SU-DHL-6 (cell line): ENCODE results near the gene PXYLP1.

Experiments
- H2AFZ ChIP-seq: fragments of 200-600 bp; sonication (generic); 2 replicates; pipeline ENCODE4 v1.6.1; 2014; ENCODE audit warnings: low read depth, mild to moderate bottlenecking, moderate library complexity, mixed read lengths, antibody characterized with exemption, low read length; ENCODE audit not compliant: severe bottlenecking
- H3F3A ChIP-seq: fragments of 200-600 bp; shearing (Covaris generic); 2 replicates; pipeline ENCODE4 v1.6.0; 2016; ENCODE audit warnings: antibody characterized with exemption, mild to moderate bottlenecking; ENCODE audit not compliant: insufficient read depth
- H3K27ac ChIP-seq: fragments of 200-600 bp; sonication (generic); 2 replicates; pipeline ENCODE4 v1.5.1; 2016; ENCODE audit warnings: low read depth, mild to moderate bottlenecking, low read length, moderate library complexity, mixed read lengths
- H3K27me3 ChIP-seq: fragments of 200-600 bp; sonication (generic), shearing (Covaris generic); 2 replicates; pipeline ENCODE4 v1.6.0; 2014; ENCODE audit warnings: mild to moderate bottlenecking, low read length
- H3K36me3 ChIP-seq: fragments of 200-600 bp; sonication (generic); 2 replicates; pipeline ENCODE4 v1.6.1; 2014; ENCODE audit warnings: mild to moderate bottlenecking, low read length, mixed read lengths
- H3K4me2 ChIP-seq: fragments of 300-600, 200-600 bp; shearing (Covaris generic), sonication (generic); 2 replicates; pipeline ENCODE4 v1.6.0; 2014; ENCODE audit warnings: low read length, low read depth, mild to moderate bottlenecking; ENCODE audit not compliant: poor library complexity, severe bottlenecking
- H3K4me3 ChIP-seq: fragments of 200-600 bp; sonication (generic); 2 replicates; pipeline ENCODE4 v1.5.1; 2014; ENCODE audit warnings: antibody characterized with exemption, low read length, mild to moderate bottlenecking, mixed read lengths; ENCODE audit not compliant: insufficient read depth, poor library complexity, severe bottlenecking
- H3K79me2 ChIP-seq: fragments of 200-600 bp; sonication (generic); 2 replicates; pipeline ENCODE4 v1.6.1; 2014; ENCODE audit warnings: mild to moderate bottlenecking, low read length, moderate library complexity; ENCODE audit not compliant: insufficient read depth
- H3K9ac ChIP-seq: fragments of 200-600 bp; sonication (generic); 2 replicates; pipeline ENCODE4 v1.7.0; 2014; ENCODE audit warnings: mild to moderate bottlenecking, low read length
- H3K9me2 ChIP-seq: fragments of 200-600 bp; sonication (generic); replicated peaks from 2 replicates; pipeline ENCODE4 v1.6.1; 2014; ENCODE audit warnings: low read length; ENCODE audit not compliant: insufficient read depth
- H3K9me3 ChIP-seq: fragments of 200-600 bp; sonication (generic); 2 replicates; pipeline ENCODE4 v1.6.1; 2014; ENCODE audit warnings: low read length, mixed read lengths; ENCODE audit not compliant: insufficient read depth
- H4K20me1 ChIP-seq: fragments of 200-600 bp; sonication (generic); 2 replicates; pipeline ENCODE4 v1.6.1; 2014; ENCODE audit warnings: low read depth, mild to moderate bottlenecking, antibody characterized with exemption, low read length, moderate library complexity, mixed read lengths
- CTCF ChIP-seq: fragments of 200-600 bp; sonication (generic); IDR thresholded peaks from one replicate; pipeline ENCODE4 v1.5.1; 2017; ENCODE audit warnings: antibody characterized with exemption, mild to moderate bottlenecking, low read length, moderate library complexity; ENCODE audit not compliant: insufficient read depth, poor library complexity, severe bottlenecking
- EZH2phosphoT487 ChIP-seq: fragments of 200-600 bp; sonication (generic), shearing (Covaris generic); conservative IDR thresholded peaks from 2 replicates; pipeline ENCODE4 v1.6.1; 2018; ENCODE audit warnings: mild to moderate bottlenecking, antibody characterized with exemption, low read length, moderate library complexity, mixed read lengths

Gene PXYLP1

GRCh38 chr3:141280690-141281089 lies 49.1 kb downstream of the PXYLP1 start:
- Histone ChIP-seq H3K4me3 (no peak overlapping the region), H4K20me1 (no peaks in the 10 kb centered on the region), H3K36me3 (no peaks in the 10 kb centered on the region), H3K4me2 (no peak overlapping the region), H2AFZ (no peak overlapping the region), H3K9ac (no peak overlapping the region), H3K27me3 (no peaks in the 10 kb centered on the region), H3F3A (no peaks in the 10 kb centered on the region), H3K9me3 (no peaks in the 10 kb centered on the region), H3K9me2 (no peaks in the 10 kb centered on the region), H3K79me2 (no peaks in the 10 kb centered on the region), H3K27ac (no peak overlapping the region)
- TF ChIP-seq CTCF (no peak), EZH2phosphoT487 (no peak)

DNA sequence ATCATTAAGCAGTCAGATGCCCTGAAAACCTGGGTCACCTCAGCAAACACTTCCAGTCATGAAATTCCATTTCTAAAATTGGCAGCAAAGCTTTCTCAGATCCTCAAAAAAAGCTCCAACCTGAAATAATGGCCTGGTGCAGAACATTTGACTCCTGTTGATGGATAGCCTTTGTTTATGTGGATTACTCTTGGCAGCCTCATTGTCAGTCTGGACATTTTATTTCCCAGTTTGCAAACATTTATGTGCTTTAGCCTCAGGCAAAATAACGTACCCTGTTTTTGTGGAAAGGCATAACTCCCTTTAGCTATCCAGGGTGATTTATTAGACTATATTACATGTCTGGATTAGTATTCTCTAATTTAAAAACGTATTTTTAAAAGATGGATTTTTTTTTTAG lies 53.9 kb downstream of the PXYLP1 start:
- Histone ChIP-seq H2AFZ (no peak overlapping the region), H3K9ac (no peak overlapping the region), H3K27me3 (no peaks in the 10 kb centered on the region), H3K9me3 (no peaks in the 10 kb centered on the region), H3K36me3 (no peaks in the 10 kb centered on the region), H3K9me2 (no peaks in the 10 kb centered on the region), H3K79me2 (no peaks in the 10 kb centered on the region), H3K4me3 (no peak overlapping the region), H4K20me1 (no peaks in the 10 kb centered on the region), H3K4me2 (no peak overlapping the region), H3F3A (no peaks in the 10 kb centered on the region), H3K27ac (no peak overlapping the region)
- TF ChIP-seq CTCF (no peak), EZH2phosphoT487 (no peak)

DNA sequence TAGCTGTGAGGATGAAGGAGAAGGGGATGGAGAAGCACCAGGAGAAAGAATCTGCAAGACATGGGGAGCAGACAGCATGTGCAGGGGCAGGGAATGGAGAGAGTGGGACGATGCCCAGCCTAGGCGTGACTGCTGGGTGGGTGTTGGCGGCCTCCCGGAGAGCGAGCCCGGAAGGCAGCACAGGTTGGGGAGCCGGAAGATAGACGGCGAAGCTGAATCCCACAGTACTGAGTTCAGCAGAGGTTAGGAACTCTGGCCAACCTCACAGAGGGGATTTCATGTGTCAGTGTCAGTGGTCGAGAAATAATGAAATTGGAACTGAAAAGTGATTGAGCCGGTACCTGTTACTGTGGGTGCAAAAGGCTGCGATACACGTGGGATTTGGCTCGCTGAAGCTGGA lies 55.2 kb downstream of the PXYLP1 start:
- Histone ChIP-seq H3K4me3 (no peak overlapping the region), H3K36me3 (no peaks in the 10 kb centered on the region), H2AFZ (no peak overlapping the region), H3K4me2 (no peak overlapping the region), H4K20me1 (no peaks in the 10 kb centered on the region), H3K79me2 (no peaks in the 10 kb centered on the region), H3K9ac (no peak overlapping the region), H3K27me3 (no peaks in the 10 kb centered on the region), H3K9me2 (no peaks in the 10 kb centered on the region), H3K9me3 (no peaks in the 10 kb centered on the region), H3K27ac (no peak overlapping the region), H3F3A (no peaks in the 10 kb centered on the region)
- TF ChIP-seq EZH2phosphoT487 = no peak
- TF ChIP-seq CTCF = no peak

DNA sequence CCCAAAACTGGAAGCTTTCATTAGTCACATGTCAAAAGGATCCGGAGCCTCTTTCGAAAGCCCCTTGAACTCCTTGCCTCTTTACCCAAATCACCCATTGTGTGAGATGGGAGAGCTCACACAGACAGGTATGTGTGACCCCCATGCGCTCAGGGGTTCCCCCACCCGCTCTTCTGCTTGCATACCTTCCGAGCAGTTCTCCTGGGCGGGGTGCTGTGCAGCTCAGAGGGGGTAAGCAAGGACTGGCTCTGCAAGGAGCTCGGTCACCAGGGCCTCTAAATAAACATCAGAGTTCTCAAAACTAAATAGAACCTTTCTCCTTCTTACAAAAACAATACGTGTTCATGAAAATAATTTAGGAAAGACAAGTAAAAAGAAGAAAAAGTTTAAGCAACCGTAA lies 55.7 kb downstream of the PXYLP1 start:
- Histone ChIP-seq H3K27ac (no peak overlapping the region), H3K9ac (no peak overlapping the region), H3K4me3 (no peak overlapping the region), H3K4me2 (no peak overlapping the region), H2AFZ (no peak overlapping the region), H4K20me1 (no peaks in the 10 kb centered on the region), H3K36me3 (no peaks in the 10 kb centered on the region), H3K79me2 (no peaks in the 10 kb centered on the region), H3K9me3 (no peaks in the 10 kb centered on the region), H3K27me3 (no peaks in the 10 kb centered on the region), H3K9me2 (no peaks in the 10 kb centered on the region), H3F3A (no peaks in the 10 kb centered on the region)
- TF ChIP-seq CTCF (no peak), EZH2phosphoT487 (no peak)
